HG02798 (cell line): Measurements from ENCODE around the gene MPRIP.

Source experiments
- ATAC-seq: cut with Tn5 transposase; IDR thresholded peaks from one replicate; pipeline ENCODE4 v1.9.1; 2021; ENCODE audit warnings: mild to moderate bottlenecking; ENCODE audit not compliant: unreplicated experiment, poor library complexity

Gene MPRIP

GRCh38 chr17:17224137-17224536, 181.9 kb downstream of the MPRIP start:
- no peak for ATAC-seq

- no peak for ATAC-seq
Measured at GRCh38 chr17:17225901-17226300, 183.6 kb downstream of the MPRIP start.

- ATAC-seq: no peak
Measured at GRCh38 chr17:17226451-17227265, 184.4 kb downstream of the MPRIP start.

GRCh38 chr17:17227608-17228520, 185.6 kb downstream of the MPRIP start:
- ATAC-seq: no peak

GRCh38 chr17:17228521-17229279, 186.4 kb downstream of the MPRIP start:
- no peak for ATAC-seq

- ATAC-seq: no peak
Measured at GRCh38 chr17:17229416-17230384, 187.4 kb downstream of the MPRIP start.

- no peak for ATAC-seq
Measured at GRCh38 chr17:17231621-17232302, 189.5 kb downstream of the MPRIP start.

- ATAC-seq: no peak
Measured at GRCh38 chr17:17232303-17232621, 190.0 kb downstream of the MPRIP start.

GRCh38 chr17:17235212-17236174, 193.2 kb downstream of the MPRIP start:
- ATAC-seq: no peak

GRCh38 chr17:17236295-17237025, 194.2 kb downstream of the MPRIP start:
- ATAC-seq: no peak

GRCh38 chr17:17237026-17237799, 195.0 kb downstream of the MPRIP start, which contains the start of gene FLCN:
Gene FLCN (minus strand): TSS chr17:17237168. CDS start chr17:17228137, 9,031 bp downstream.
- peak; percentile 86 for ATAC-seq

GRCh38 chr17:17239832-17240231, 197.6 kb downstream of the MPRIP start:
- no peak for ATAC-seq

- no peak for ATAC-seq
Measured at GRCh38 chr17:17241656-17242055, 199.4 kb downstream of the MPRIP start.

- ATAC-seq: no peak
Measured at GRCh38 chr17:17242246-17242645, 200.0 kb downstream of the MPRIP start.
